Fibroblast of lung (primary cell): ENCODE measurements around the gene THAP11.

ENCODE experiments used
- CTCF ChIP-seq, 2 donors: IDR thresholded peaks in 1 of 2; conservative IDR thresholded peaks in 1 of 2; 1 replicate in 1 of 2; 2 replicates in 1 of 2; pipeline ENCODE4 v1.5.1; 2011 to 2012; ENCODE audit warnings: low read length in 2 of 2, control low read depth in 1 of 2, inconsistent platforms in 1 of 2, low read depth in 1 of 2, mild to moderate bottlenecking in 1 of 2
- EZH2 ChIP-seq: IDR thresholded peaks from 2 replicates; pipeline ENCODE4 v1.5.1; 2012; ENCODE audit warnings: low read length, control low read depth, mild to moderate bottlenecking; ENCODE audit errors: missing control alignments

- TF ChIP-seq CTCF (conservative IDR thresholded peaks at IDR 0.05 in 1 of 2, IDR thresholded peaks at IDR 0.05 in 1 of 2; ENCODE audit: low read depth in 1 of 2, low read length in 2 of 2) (no peak), EZH2 (no peak)
Observed at GRCh38 chr16:67833415-67834241, 8.5 kb upstream of the THAP11 start.
